ENCODE data around the gene DNAL4. TPM values are rescaled to one million over a fixed set of nuclear protein-coding genes. Genes with fewer than 3 reads are reported as not detected.

Gene DNAL4
- total and polyA plus RNA-seq, 2 donors (not counting 3 experiments of a cell fraction or from before 2014, with no cell fraction given), result 12.9 to 22.7 TPM

DNA sequence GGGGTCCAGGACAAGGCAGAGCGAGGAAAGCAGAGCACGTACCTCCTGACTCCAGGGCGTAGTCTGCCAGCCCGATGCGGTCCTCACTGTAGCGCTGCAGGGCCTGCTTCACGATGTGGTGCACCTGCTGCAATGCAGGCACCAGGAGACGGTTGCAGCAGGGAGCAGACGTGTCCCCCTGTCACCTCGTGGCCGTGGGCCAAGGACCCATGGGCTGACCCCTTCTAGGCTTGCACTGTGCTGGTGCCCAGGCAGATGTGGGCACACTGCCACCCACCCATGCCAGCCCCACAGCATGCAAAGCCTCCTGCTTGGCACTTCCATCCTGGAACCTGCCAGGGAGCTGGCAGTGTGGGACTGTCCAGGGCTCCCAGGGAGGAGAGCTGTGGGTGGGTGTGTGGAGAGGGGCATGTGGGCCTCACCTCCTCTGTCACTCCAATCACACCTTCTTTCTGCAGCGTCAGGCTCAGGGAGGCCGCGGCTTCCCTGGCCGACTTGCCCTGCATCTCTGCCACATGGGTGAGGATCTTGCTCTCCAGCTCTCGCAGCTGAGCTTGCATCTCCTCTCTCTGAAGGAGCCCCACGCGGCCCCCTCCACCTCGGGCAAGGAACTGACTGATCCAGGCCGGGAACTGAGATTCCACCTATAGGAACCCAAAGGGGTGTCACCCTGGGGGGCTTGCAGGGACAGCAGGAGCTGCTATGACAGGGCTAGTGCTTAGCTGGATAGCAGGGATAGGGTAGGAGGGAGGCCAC, 54.5 kb downstream of the DNAL4 start:
- Histone ChIP-seq H3K9ac (replicated peaks; ENCODE audit: extremely low read depth, insufficient read depth, low read length) (no peak overlapping the region), H3K36me3 (ENCODE audit: control insufficient read depth in 2 of 2, extremely low read depth in 1 of 2, insufficient read depth in 2 of 2, low read length in 2 of 2) (peaks cover 12 to 59% of the 10 kb centered on the region in 2 experiments), H3K4me3 (replicated peaks in 1 of 3; ENCODE audit: insufficient read depth in 1 of 3, low read depth in 1 of 3, low read length in 3 of 3) (no peak overlapping the region), H3K79me2 (ENCODE audit: control insufficient read depth, insufficient read depth, low read length) (no peaks in the 10 kb centered on the region), H3K9me1 (replicated peaks; ENCODE audit: control insufficient read depth, extremely low read depth, insufficient read depth, low read length) (no peaks in the 10 kb centered on the region), H2AFZ (ENCODE audit: low read depth, low read length) (no peak overlapping the region), H3K27ac (ENCODE audit: insufficient read depth, low read depth, low read length) (no peak overlapping the region), H3K4me1 (ENCODE audit: control insufficient read depth, extremely low read depth, insufficient read depth, low read length) (no peaks in the 10 kb centered on the region), H3K27me3 (ENCODE audit: control insufficient read depth in 2 of 2, insufficient read depth in 2 of 2, low read length in 2 of 2) (no peaks in the 10 kb centered on the region), H3K9me3 (replicated peaks; ENCODE audit: control insufficient read depth, insufficient read depth, low read length) (no peaks in the 10 kb centered on the region), H4K20me1 (replicated peaks; ENCODE audit: control insufficient read depth, extremely low read depth, insufficient read depth, low read length) (no peaks in the 10 kb centered on the region), H3K4me2 (ENCODE audit: insufficient read depth, low read length) (no peak overlapping the region)
- TF ChIP-seq, protein P1, sequence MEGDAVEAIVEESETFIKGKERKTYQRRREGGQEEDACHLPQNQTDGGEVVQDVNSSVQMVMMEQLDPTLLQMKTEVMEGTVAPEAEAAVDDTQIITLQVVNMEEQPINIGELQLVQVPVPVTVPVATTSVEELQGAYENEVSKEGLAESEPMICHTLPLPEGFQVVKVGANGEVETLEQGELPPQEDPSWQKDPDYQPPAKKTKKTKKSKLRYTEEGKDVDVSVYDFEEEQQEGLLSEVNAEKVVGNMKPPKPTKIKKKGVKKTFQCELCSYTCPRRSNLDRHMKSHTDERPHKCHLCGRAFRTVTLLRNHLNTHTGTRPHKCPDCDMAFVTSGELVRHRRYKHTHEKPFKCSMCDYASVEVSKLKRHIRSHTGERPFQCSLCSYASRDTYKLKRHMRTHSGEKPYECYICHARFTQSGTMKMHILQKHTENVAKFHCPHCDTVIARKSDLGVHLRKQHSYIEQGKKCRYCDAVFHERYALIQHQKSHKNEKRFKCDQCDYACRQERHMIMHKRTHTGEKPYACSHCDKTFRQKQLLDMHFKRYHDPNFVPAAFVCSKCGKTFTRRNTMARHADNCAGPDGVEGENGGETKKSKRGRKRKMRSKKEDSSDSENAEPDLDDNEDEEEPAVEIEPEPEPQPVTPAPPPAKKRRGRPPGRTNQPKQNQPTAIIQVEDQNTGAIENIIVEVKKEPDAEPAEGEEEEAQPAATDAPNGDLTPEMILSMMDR (IDR thresholded peaks at IDR 0.05; ENCODE audit: extremely low read depth in 1 of 2, insufficient read depth in 1 of 2, low read depth in 1 of 2, low read length in 2 of 2), result no peak
- no peak for TF ChIP-seq JUN (IDR thresholded peaks at IDR 0.05; ENCODE audit: borderline replicate concordance, insufficient read depth, insufficient read length, low read depth)
- TF ChIP-seq EZH2 (IDR thresholded peaks at IDR 0.05; ENCODE audit: borderline replicate concordance, low read depth, low read length, severe bottlenecking), result no peak
- TF ChIP-seq GATA2 (IDR thresholded peaks at IDR 0.05; ENCODE audit: insufficient read depth, insufficient read length, low read depth, low read length), result no peak
- no peak for TF ChIP-seq MYC (IDR thresholded peaks at IDR 0.05; ENCODE audit: low read depth, low read length)
- TF ChIP-seq FOS (IDR thresholded peaks at IDR 0.05; ENCODE audit: borderline replicate concordance, insufficient read depth, low read length), result no peak
- no peak for TF ChIP-seq POLR2A (IDR thresholded peaks at IDR 0.05; ENCODE audit: low read depth, low read length)
- TF ChIP-seq POLR2AphosphoS5 (IDR thresholded peaks at IDR 0.05; ENCODE audit: insufficient read depth, low read depth, low read length), result no peak
- no peak for TF ChIP-seq MAX (IDR thresholded peaks at IDR 0.05; ENCODE audit: insufficient read depth, insufficient read length)
- dilution Hi-C loops (cut with MboI; ENCODE audit: extremely low pct_ligation_motif_present, low sequenced_read_pairs) (no loop called here), intact Hi-C loops (cut with micrococcal nuclease) (no loop called here)
- FAIRE-seq, result no peak
- BruUV-seq (replicated peaks), result no TSS peak
- no peak for DNase-seq (ENCODE audit: low read depth, low spot score)
- ChIA-PET POLR2A (no interaction called here), CTCF (interaction anchor here (1.4 to 1.5 kb wide), 2 partner anchors 8 to 14 kb away, joined by 4 read pairs; no protein-coding TSS in a partner anchor)
